ENCODE results near the gene ZBTB20. TPM values are rescaled to one million over a fixed set of nuclear protein-coding genes. Genes with fewer than 3 reads are reported as not detected.

The ZBTB20 gene
- total and polyA plus RNA-seq, 2 donors (not counting 1 experiment from before 2014, with no cell fraction given), result 4.0 to 22.5 TPM

DNA sequence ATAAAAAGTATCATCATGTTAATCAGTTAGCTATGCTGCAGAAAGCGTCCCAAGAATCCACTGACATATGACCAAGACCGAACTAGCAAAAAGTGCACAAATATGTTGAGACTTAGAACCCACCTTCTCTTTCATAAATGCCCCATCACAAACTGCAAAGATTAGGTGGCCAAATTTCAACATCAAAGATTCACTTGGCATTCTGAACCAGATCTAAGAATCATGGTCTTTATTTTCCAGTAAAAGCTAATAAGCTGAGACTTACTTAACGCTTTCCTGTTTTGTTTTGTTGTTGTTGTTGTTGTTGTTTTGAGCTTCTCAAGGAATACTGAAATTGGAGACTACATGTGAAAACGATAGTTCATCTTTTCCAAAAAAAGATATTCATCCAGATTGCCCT, 62.4 kb downstream of the ZBTB20 start:
- Histone ChIP-seq H3K79me2 (ENCODE audit: control insufficient read depth, insufficient read depth, low read length) (no peaks in the 10 kb centered on the region), H3K4me2 (ENCODE audit: extremely low read depth, insufficient read depth, low read length) (no peak overlapping the region), H3K4me3 (replicated peaks in 1 of 4; ENCODE audit: control extremely low read depth in 1 of 4, insufficient read depth in 1 of 4, low read depth in 3 of 4, low read length in 4 of 4) (no peak overlapping the region), H3K9me3 (ENCODE audit: control insufficient read depth, insufficient read depth, low read depth, low read length) (no peaks in the 10 kb centered on the region), H4K20me1 (ENCODE audit: control insufficient read depth, extremely low read depth, insufficient read depth, low read length) (no peaks in the 10 kb centered on the region), H2AFZ (ENCODE audit: low read length) (no peak overlapping the region), H3K9ac (ENCODE audit: insufficient read depth, low read length) (no peak overlapping the region), H3K27me3 (ENCODE audit: control insufficient read depth, insufficient read depth, low read length) (no peaks in the 10 kb centered on the region), H3K27ac (ENCODE audit: insufficient read depth, low read length) (no peak overlapping the region), H3K4me1 (ENCODE audit: control insufficient read depth, extremely low read depth, insufficient read depth, low read length) (no peaks in the 10 kb centered on the region), H3K36me3 (ENCODE audit: control insufficient read depth, insufficient read depth, low read length) (no peaks in the 10 kb centered on the region)
- no peak for DNase-seq (ENCODE audit: low read depth in 2 of 2)
- TF ChIP-seq, protein P1, sequence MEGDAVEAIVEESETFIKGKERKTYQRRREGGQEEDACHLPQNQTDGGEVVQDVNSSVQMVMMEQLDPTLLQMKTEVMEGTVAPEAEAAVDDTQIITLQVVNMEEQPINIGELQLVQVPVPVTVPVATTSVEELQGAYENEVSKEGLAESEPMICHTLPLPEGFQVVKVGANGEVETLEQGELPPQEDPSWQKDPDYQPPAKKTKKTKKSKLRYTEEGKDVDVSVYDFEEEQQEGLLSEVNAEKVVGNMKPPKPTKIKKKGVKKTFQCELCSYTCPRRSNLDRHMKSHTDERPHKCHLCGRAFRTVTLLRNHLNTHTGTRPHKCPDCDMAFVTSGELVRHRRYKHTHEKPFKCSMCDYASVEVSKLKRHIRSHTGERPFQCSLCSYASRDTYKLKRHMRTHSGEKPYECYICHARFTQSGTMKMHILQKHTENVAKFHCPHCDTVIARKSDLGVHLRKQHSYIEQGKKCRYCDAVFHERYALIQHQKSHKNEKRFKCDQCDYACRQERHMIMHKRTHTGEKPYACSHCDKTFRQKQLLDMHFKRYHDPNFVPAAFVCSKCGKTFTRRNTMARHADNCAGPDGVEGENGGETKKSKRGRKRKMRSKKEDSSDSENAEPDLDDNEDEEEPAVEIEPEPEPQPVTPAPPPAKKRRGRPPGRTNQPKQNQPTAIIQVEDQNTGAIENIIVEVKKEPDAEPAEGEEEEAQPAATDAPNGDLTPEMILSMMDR (conservative IDR thresholded peaks at IDR 0.05 in 1 of 2, IDR thresholded peaks at IDR 0.05 in 1 of 2; ENCODE audit: low read depth in 1 of 2, low read length in 2 of 2), result no peak

DNA sequence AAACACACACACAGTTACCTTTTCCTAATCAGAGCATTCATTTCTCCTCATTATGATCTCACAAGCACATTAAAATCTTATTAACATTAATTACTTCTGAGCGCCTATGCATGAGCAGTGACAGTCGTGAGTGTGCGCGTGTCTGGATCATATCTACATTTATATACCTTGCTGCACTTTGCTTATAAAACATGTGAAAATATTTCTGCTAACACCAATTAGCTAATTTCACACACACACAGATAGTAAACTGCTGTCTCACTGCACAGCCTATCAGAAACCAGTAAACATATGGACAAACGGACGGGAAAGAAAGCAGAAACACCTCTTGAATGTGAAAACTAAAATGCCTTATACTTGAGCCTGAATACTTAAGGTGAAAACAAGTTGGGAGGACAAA, 64.8 kb downstream of the ZBTB20 start:
- DNase-seq (ENCODE audit: low read depth in 2 of 2), result no peak
- H3K79me2 ChIP-seq (ENCODE audit: control insufficient read depth, insufficient read depth, low read length), result no peaks in the 10 kb centered on the region
- no peak overlapping the region for H2AFZ ChIP-seq (ENCODE audit: low read length)
- H3K4me1 ChIP-seq (ENCODE audit: control insufficient read depth, extremely low read depth, insufficient read depth, low read length), result no peaks in the 10 kb centered on the region
- TF ChIP-seq, protein P1 (conservative IDR thresholded peaks at IDR 0.05 in 1 of 2, IDR thresholded peaks at IDR 0.05 in 1 of 2; ENCODE audit: low read depth in 1 of 2, low read length in 2 of 2), result no peak
- TF ChIP-seq EZH2 (IDR thresholded peaks at IDR 0.05; ENCODE audit: low read length, missing control alignments), result no peak
- no peak overlapping the region for H3K4me2 ChIP-seq (ENCODE audit: extremely low read depth, insufficient read depth, low read length)
- no peak overlapping the region for H3K27ac ChIP-seq (ENCODE audit: insufficient read depth, low read length)
- no peak overlapping the region for H3K4me3 ChIP-seq (replicated peaks in 1 of 4; ENCODE audit: control extremely low read depth in 1 of 4, insufficient read depth in 1 of 4, low read depth in 3 of 4, low read length in 4 of 4)
- H3K9ac ChIP-seq (ENCODE audit: insufficient read depth, low read length), result no peak overlapping the region
- no peaks in the 10 kb centered on the region for H3K36me3 ChIP-seq (ENCODE audit: control insufficient read depth, insufficient read depth, low read length)
- H3K9me3 ChIP-seq (ENCODE audit: control insufficient read depth, insufficient read depth, low read depth, low read length), result no peaks in the 10 kb centered on the region
- H3K27me3 ChIP-seq (ENCODE audit: control insufficient read depth, insufficient read depth, low read length), result no peaks in the 10 kb centered on the region
- no peaks in the 10 kb centered on the region for H4K20me1 ChIP-seq (ENCODE audit: control insufficient read depth, extremely low read depth, insufficient read depth, low read length)

DNA sequence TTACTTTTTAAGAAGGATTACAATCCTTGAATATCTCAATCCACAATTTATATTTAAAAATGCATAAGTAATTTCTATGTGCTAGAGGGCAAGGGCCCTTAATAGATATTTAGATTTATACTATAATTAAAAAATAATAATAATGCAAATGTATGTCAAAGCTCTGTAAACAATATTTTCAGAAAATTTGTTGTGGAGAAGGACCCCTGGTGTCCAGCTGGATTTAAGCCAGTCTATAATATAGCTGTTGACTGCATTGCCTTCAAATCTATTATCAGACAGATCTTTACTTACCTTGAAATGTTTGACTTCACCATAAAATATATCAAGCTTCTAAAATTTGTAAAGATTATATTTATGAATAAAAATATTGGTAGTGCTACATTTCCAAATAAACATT, 65.6 kb downstream of the ZBTB20 start:
- no peaks in the 10 kb centered on the region for H3K36me3 ChIP-seq (ENCODE audit: control insufficient read depth, insufficient read depth, low read length)
- DNase-seq (ENCODE audit: low read depth in 2 of 2), result no peak
- no peak overlapping the region for H3K9ac ChIP-seq (ENCODE audit: insufficient read depth, low read length)
- no peak overlapping the region for H2AFZ ChIP-seq (ENCODE audit: low read length)
- H3K4me2 ChIP-seq (ENCODE audit: extremely low read depth, insufficient read depth, low read length), result no peak overlapping the region
- H3K79me2 ChIP-seq (ENCODE audit: control insufficient read depth, insufficient read depth, low read length), result no peaks in the 10 kb centered on the region
- H3K27ac ChIP-seq (ENCODE audit: insufficient read depth, low read length), result no peak overlapping the region
- H3K4me1 ChIP-seq (ENCODE audit: control insufficient read depth, extremely low read depth, insufficient read depth, low read length), result no peaks in the 10 kb centered on the region
- no peak for TF ChIP-seq EZH2 (IDR thresholded peaks at IDR 0.05; ENCODE audit: low read length, missing control alignments)
- TF ChIP-seq, protein P1 (conservative IDR thresholded peaks at IDR 0.05 in 1 of 2, IDR thresholded peaks at IDR 0.05 in 1 of 2; ENCODE audit: low read depth in 1 of 2, low read length in 2 of 2), result no peak
- H3K27me3 ChIP-seq (ENCODE audit: control insufficient read depth, insufficient read depth, low read length), result no peaks in the 10 kb centered on the region
- no peak overlapping the region for H3K4me3 ChIP-seq (replicated peaks in 1 of 4; ENCODE audit: control extremely low read depth in 1 of 4, insufficient read depth in 1 of 4, low read depth in 3 of 4, low read length in 4 of 4)
- H3K9me3 ChIP-seq (ENCODE audit: control insufficient read depth, insufficient read depth, low read depth, low read length), result no peaks in the 10 kb centered on the region
- H4K20me1 ChIP-seq (ENCODE audit: control insufficient read depth, extremely low read depth, insufficient read depth, low read length), result no peaks in the 10 kb centered on the region
